GM18858 (cell line): ENCODE results near the gene HIBCH.
"Not testable (repeated sequence)": the region's sequence is repeated elsewhere in the genome, so short reads cannot be mapped to it uniquely, and the experiment has no call there.

ENCODE experiments used
- ATAC-seq: cut with Tn5 transposase; IDR thresholded peaks from one replicate; pipeline ENCODE4 v1.9.1; 2021; ENCODE audit not compliant: unreplicated experiment

Gene HIBCH

DNA sequence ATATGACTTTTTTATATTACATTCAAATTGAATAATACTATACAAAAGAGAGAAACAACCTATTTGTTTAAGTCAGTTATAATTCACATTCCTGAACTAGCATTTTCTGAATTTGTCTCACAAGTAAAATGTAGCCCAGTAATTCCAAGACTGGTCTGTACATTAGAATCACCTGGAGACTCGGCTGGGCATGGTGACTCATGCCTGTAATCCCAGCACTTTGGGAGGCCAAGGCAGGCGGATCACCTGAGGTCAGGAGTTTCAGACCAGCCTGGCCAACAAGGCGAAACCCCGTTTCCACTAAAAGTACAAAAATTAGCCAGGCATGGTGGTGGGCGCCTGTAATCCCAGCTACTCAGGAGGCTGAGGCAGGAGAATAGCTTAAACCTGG lies 7.0 kb downstream of the HIBCH start:
- not testable (repeated sequence) for ATAC-seq

DNA sequence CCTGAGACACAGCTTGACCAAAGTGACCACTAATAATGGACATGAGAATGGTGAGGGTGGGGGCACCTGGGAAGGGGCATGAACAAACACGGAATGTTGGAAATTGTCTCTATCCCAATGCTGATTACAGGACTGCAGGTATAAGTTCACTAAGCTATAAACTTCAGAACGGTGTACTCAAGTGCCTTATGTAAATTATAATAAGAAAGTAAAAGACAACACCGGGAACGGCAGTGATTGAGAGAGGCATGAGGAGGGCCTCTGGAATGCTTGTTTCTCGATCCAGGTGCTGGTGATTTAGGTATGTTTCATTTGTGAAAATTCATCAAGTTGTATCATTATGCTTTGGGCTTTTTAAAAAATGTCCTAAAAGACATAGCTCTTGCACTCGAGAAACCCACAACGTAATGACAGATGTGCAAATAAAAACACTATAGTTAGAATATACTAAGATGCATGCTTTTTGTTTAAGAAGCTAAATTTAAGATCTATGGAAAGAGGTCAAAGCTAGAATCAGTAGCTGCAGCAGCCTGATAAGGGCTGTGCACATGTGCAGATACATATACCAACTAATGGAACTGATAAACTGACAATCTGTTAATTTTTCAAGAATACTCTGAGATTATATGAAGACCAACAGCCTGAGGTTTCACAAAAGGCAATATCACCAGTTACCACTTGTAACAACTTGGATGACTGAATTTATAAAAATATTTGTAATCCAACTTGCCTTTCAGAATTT lies 7.6 kb downstream of the HIBCH start:
- no peak for ATAC-seq

DNA sequence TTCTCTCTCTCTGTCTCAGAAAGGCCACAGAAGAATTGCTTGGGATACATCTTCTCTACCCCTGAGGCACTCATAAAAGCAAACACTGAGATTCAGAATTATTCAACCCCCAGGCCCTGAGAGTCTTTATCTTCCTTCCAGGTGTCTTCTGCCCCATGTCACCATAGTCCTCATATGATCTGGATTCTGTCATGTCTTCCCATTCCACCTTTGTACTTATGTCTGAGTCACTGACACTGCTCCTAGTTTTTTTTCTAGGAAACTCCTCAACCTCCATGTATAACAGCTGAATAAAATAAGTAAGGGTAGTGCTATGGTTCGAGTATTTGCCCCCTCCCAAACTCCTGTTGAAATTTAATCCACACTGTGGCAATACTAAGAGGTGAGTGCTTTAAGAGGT lies 11.6 kb downstream of the HIBCH start:
- no peak for ATAC-seq

DNA sequence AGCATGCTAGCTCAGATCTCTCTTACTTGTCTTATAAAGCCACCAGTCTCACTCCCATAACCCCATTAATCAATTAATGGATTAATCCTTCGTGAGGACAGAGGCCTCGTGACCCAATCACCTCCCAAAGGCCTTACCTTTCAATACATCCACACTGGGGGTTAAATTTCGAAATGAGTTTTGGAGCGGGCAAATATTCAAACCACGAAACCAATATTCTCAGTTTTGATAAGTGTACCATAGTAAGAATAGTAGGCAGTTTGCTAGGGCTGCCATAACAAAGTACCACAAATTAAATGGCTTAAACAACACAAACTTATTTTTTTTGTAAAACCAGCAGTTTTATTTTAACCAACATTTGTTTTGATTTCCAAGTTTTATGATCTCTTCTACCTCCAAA lies 15.2 kb downstream of the HIBCH start:
- no peak for ATAC-seq

DNA sequence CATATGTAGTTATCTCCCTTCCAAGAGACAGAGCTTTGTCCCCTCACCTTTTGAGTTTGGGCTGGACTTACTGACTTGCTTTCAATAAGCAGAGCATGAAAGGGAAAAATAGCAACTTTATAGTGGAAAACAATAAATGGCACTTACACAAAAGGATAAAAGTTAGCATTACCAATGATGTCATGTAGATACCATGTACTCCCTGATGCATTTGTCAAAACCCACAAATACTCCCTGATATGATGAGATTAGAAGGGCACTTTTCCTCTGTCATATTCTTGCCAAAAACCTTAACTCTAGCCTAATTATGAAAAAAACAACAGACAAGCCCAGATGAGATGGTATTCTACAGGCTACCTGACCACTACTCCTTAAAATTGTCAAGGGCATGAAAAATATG lies 16.0 kb downstream of the HIBCH start:
- no peak for ATAC-seq

DNA sequence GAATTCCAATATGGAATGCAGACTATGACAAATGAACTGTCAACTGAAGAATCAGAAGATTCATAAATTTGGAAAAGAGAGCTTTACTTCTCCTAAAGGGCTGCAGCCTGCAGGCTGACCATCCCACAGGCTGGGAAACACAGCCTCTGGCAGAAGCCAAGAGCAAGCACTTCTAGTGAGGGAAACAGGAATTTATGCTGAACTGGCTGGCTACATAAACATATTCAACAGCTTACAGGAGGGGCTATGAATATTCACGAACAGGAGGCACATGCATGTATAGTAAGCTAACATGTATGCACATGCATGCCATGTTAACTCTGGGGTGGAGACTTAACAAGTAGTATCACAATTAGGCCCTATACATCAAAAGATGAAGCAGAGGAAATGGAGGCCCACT lies 17.6 kb downstream of the HIBCH start:
- no peak for ATAC-seq

DNA sequence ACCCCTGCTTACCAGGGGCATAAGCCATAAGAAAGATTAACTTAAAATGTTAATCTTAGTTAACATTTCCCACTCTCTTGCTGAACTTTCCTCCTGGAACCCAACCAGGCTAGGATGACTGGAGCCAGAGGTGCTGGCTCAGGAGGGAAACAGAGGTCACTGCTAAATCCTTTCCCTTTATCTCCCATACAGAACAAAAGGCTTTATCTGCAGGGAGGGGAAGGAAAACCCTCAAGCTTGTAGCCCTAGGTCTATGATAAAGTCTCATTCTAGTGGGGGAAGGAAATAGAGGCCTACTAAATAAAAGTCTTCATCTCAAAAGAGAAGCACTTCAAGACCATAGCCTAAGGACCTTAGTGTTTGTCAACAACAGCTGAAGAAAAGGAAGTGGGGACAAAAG lies 18.6 kb downstream of the HIBCH start:
- ATAC-seq: no peak

DNA sequence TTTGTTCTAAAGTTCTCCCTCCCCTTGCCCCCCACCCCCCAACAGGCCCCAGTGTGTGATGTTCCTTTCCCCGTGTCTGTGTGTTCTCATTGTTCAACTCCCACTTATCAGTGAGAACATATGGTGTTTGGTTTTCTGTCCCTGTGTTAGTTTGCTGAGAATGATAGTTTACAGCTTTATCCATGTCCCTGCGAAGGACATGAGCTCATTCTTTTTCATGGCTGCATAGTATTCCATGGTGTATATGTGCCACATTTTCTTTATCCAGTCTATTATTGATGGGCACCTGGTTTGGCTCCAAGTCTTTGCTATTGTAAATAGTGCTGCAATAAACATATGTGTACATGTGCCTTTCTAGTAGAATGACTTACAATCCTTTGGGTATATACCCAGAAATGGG lies 21.7 kb downstream of the HIBCH start:
- not testable (repeated sequence) for ATAC-seq

DNA sequence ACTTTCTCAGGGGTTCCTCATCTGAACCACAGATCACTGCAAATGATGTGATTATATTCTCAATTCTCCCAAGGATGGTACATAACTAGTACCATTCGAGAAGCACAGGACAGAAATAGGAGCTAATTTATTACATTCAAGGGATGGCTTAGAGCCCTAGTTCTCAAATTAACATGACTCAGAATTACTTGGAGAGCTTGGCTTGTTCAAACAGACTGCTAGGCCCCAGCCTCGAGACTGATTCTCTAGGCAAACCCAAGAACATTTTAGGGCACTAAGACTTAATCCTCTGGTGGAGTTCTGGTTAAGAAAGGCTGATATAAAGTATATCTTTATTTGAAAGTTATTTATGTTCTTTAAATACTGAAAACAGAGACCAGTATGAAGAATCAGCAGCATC lies 35.8 kb downstream of the HIBCH start:
- no peak for ATAC-seq

DNA sequence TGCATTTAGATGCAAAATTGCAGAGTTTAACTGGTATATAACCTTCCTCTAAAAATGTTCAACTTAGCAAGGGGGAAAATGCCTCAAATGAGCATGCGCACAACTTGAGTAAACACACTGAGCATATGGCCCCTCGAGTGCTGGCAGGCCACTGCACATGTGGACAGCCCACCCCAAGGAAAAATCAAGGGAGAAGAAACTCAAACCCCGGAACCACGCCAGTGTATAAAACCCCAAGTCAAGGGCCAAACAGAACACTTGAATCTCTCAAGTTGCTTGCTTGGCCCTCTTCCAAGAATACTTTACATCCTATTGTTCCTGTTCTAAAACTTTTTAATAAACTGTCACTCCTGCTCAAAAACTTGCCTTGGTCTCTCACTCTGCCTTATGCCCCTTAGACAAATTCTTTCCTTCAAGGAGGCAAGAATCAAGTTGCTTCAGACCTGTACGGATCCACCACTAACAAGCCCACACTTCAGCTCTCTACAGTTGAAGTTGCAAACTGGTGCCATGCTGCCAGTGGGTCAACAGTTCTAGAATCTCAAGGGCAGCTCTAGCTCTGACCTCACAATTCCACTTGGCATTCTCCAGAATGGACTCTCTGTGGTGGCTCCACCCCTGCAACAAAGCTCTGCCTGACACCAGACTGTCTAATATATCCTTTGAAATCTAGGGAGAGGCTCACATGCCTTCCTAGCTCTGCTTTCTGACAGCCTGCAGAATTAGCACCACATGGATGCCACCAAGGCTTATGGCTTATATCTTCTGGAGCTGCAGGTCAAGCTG lies 38.9 kb downstream of the HIBCH start:
- no peak for ATAC-seq

DNA sequence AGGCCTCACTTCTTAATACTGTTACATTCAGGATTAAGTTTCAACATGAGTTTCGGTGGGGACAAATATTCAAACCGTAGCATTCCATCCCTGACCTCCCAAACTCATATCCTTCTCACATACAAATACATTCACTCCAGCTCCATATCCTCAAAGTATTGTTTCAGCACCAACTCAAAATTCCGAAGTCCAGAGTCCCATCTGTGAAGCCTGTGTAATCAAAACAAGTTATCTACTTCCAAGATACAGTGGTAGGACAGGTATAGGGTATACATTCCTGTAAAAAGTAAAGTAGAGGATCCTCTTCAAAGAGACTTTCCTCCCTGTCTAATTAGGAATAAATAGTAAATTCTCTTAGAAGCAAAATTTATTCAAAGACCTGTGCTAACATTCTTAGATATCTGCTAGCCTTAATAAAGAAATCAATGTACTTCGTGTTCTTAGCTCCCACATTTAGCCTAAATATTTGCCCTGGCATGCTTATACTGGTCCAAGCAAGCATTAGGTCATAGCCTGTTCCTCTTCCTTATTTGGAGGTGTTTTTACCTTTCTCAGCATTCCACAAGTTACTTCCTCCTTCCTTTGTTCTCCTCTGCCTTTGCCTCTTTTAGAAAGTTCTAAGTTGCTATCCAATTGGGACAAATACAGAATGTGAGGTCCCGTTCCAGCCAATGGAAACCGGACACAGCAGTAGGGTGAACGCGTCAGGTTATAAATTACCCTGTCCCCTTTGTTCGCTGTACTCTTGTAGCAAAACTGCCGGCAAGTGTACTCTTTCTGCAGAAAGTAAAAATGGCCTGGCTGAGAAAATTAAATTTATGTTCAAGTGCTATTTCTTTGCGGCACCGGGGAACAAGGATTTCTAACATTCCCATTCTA lies 40.1 kb downstream of the HIBCH start:
- ATAC-seq: not testable (repeated sequence)

DNA sequence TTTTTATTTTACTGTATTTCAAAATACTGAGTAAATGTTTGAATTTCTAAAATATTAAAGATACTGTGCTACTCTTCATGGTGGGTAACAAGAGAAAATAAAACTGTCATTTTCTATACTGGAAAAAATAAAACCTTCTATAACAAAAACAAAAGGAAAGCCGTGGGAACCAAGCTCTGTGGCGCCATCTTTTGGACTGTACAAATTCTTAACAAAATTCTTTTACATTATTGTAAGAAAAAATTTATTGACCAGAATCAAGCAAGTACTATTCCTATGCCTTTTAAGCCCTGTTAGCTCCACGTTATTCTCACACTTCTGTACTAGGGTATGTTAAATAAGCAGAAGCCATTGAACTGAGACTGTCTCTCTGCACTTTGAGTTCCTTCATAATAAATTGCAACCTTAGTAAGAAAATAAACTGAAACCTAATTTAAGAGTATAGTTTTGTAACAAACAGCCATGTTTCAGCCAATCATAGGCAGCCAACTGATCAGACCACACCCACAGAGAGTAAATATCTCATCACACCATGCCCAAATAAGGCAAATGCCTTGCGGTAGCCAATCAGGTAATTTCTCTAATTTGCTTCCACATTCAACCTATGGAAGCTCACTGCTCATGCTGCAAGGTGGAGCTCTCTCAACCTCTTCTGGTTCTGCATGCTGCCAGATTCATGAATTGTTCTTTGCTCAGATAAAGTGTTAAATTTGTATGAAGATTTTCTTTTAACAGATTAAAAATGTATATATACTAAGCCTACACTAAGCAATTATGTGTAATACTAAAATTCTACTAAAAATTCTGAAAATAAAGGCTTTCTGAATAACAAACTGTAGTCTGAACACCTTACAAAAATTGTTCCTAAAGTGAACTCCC lies 42.2 kb downstream of the HIBCH start:
- ATAC-seq: no peak

DNA sequence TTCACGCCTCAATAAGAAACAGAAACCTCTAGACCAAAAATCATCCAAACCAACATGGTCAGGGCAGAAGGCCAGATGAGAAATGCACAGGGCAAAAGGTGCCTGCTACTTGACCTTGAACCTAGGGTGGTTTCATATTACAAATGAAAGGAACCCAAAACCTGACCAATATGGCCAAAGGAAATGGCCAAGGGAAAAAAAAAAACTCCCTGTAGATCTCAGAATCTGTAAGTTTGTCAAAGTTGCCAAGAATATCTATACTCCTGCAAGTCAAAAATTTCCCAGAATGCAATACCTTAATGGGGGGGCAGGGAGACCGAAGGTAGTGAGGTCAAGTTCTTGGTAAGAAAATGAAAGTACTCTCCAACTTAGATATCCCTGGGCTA lies 47.2 kb downstream of the HIBCH start:
- peak; percentile 57 for ATAC-seq

DNA sequence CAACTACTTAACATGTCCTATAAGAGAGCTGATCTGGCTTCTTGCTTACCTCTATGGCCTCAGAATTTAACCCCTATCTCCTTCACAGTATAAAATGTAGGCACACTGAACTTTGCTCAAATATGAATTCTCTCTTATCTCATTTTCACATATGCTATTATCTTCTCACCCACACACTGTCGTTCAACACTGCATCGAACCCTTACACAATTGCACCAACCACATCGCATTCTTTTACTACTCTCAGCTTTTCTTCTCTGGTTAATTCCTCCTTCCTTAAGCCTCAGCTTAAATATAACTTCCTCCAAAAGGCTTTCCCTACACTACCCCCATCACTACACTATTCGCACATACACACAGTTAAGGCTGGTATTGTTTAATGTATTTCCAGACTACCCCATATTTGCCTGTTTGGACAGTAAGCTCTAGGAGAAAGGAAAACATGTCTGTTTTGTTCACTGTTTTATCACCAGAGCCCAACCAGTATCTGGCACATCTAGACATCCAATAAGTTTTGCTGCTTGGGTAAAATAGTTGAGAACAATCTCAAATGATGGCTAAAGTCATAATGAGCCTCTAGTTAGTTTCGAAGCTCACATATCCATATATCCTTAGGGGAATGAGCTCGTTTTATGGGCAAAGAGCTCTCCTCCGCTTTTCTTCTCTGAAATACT lies 47.7 kb downstream of the HIBCH start:
- ATAC-seq: no peak

DNA sequence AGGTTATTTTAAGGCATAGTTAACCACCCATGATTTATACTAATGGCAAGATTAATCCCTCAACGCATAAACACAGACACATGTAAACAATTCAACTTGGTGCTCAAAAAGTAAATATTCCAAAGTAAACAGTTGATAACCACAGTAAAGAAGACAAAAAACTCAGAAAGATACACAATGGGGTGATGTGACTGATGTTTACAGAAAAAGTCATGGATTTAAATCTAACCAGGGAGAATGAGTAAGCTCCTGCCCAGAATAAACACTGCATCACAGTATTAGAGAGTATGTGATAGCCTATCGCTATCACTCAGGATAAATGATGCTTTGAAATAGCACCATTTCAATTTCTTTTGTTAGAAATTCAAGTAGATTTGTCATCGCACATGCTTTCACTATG lies 49.3 kb downstream of the HIBCH start:
- no peak for ATAC-seq

DNA sequence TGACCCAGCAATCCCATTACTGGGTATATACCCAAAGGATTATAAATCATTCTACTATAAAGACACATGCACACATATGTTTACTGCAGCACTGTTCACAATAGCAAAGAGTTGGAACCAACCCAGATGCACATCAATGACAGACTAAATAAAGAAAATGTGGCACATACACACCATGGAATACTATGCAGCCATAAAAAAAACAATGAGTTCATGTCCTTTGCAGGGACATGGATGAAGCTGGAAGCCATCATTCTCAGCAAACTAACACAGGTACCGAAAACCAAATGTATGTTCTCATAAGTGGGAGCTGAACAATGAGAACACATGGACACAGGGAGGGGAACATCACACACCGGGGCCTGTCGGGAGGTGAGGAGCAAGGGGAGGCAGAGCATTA lies 49.9 kb downstream of the HIBCH start:
- ATAC-seq: not testable (repeated sequence)

DNA sequence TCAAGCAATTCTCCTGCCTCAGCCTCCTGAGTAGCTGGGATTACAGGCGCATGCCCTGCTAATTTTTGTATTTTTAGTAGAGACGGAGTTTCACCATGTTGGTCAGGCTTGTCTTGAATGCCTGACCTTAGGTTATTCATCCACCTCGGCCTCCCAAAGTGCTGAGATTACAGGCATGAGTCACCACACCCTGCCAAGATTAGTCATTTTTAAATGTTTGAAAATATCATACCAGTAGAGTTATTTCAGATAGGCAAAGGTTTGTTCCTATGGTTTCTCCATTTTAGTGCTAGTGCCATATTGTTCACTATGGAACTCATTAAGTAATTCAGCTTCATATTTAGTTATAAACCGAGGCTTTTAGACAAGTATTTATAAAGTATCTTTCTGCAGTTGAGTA lies 52.3 kb downstream of the HIBCH start:
- no peak for ATAC-seq

DNA sequence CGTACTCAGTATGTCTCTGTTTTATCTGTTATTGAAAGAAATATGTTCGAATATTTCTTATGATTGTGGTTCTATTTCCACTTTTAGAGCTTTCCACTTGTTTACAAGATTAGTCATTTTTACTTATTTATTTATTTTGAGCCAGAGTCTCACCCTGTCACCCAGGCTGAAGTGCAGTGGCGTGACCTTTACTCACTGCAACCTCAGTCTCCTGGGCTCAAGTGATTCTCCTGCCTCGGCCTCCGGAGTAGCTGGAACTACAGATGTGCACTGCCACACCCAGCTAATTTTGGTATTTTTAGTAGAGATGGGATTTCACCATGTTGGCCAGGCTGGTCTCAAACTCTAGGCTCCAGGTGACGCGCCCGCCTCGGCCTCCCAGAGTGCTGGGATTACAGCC lies 53.3 kb downstream of the HIBCH start:
- ATAC-seq: no peak

DNA sequence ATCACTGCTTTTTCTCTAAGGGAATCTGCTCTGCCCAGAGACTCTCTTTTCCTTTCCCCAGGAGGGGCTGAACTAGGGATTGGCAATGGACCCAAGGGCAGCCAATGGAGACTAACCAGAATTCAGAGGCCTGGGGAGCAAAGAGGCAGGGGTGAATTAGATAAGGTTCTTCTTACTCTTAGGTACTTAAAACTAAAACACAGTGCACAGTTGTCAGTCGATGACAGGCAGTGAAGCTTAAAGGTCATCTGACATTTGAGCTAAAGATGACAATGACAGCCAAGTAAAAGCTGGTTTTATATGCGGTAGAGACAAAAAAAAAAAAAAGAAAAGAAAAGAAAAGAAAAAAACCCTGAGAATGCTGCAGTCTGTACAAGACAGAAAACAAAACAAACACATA lies 57.8 kb downstream of the HIBCH start:
- ATAC-seq: no peak

DNA sequence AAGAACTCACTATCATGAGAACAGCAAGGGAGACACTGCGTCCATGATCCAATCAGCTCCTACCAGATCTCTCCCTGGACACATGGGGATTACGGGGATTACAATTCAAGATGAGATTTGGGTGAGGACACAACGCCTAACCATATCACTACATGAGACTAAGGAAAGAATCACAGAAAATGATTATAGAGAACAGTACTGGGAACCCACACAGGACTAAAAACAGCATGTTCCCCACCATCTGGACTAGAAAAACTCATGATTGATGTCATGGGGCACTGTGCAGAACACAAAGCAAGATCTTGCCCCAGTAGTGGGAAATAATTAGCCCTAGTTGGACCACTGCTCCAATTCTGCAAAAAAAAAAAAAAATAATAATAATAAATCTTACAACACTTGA lies 63.5 kb downstream of the HIBCH start:
- ATAC-seq: no peak
